C1 segment of cervical spinal cord (tissue), 14 donors: ENCODE data around the gene SLC22A23.
A peak's percentile ranks its signal among the peaks of the same experiment; 100 is the strongest.
"Not testable (repeated sequence)": the region's sequence is repeated elsewhere in the genome, so short reads cannot be mapped to it uniquely, and the experiment has no call there.

ENCODE experiments used
- DNase-seq, 14 donors: peaks; one replicate each; lab custom pipeline; 2025; lab: John Stamatoyannopoulos, UW

The SLC22A23 gene

DNA sequence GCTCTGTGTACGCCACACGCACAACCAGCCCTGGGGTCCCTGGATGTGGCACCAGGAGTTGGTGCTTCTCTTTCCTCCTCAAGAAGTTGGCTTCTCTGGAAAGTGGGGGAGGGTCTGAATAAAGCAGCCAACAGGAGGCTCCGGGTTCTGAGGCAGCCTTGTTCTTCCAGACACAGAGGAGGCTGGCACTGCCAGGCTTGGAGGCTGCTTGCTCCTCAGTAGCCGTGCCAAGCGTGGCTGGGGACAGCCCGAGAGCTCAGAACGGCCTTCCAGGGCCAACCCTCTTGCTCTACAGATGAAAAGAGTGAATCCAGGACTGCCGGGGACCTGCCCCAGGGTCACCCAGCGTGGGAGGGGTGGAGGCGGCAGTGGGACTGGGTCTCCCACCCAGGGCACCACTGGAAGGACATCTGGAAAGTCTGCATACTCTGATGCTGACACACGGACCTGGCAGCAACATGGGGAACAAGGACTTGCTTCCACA is 70.4 kb downstream of the SLC22A23 start:
- peak in 13 of 14 donors; percentile 43 to 93 (median 87) for DNase-seq

DNA sequence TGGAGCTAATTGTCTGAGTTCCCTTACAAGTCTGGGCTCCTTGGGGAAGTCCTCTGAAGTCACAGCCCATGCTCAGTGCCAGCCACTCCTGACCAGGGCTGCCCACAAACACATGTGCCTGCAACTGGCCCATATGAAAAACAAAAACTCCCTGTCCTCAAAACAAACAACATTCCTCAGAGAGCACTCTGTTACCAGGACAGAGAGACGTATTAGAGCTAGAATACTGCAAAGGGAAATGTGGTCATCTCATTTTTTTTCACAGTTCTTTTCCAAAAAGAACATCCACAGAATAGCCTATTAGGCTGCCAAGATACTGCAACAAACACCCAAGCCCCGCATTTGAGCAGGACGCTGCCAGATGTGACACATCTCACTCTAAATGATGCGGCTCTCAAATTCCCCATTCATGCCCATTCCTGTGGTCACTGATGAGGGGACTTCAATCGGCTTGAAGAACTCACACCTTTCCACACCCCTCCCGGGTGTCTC is 71.1 kb downstream of the SLC22A23 start:
- DNase-seq = peak in 12 of 14 donors; percentile 43 to 92 (median 83)

DNA sequence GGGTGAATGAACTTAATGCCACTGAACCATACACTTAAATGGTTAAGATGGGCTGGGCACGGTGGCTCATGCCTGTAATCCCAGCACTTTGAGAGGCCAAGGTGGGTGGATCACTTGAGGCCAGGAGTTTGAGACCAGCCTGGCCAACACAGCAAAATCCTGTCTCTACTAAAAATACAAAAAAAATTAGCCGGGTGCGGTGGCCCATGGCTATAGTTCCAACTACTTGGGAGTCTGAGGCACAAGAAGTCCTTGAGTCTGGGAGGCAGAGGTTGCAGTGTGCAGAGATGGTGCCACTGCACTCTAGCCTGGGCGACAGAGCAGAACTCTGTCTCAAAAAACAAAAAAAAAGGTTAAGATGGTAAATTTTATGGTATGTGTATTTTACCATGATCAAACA is 71.7 kb downstream of the SLC22A23 start:
- not testable (repeated sequence) for DNase-seq

DNA sequence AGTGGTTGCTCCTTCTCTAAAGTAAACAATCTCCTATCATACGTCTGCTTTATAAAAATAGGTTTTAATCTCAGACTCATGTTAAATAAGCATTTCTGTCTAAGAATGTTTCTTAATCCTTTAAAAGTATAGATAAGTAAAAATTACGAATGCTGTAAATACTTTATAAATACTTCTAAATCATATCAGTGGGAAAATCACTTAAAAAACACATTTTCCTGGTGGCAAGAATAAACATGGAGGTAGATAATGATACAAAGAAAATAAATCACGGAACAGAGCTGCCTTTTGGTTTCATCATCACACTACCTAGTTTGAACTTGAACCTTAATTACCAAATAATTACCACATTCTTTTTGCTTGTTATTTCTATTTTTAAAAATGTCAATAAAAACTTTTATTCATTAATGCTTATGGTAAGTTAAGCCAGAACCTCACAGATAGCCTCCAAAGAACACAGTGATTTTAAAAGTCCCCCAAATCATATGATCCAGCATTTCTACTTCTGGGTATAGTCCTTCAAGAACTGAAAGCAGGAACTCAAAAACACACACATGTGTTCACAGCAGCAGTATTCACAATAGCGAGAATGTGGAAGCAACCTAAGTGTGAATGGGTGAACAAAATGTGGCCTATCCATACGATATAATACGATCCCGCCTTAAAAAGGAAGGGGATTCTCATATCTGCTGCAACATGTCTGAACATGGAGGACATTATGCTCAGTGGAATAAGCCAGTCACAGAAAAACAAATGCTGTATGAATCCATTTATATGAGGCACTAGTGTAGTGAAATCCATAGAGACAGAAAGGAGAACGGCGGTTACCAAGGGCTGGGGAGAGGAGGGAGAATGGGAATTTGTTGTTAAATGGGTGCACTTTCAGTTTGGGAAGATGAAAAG is 72.4 kb downstream of the SLC22A23 start:
- DNase-seq = no peak

GRCh38 chr6:3383525-3383924 is 73.3 kb downstream of the SLC22A23 start:
- peak in 3 of 14 donors; percentile 26 to 41 (median 36) for DNase-seq

- peak in 1 of 14 donors; percentile 34 for DNase-seq
Observed at GRCh38 chr6:3382326-3383279, 74.2 kb downstream of the SLC22A23 start.

- peak in 12 of 14 donors; percentile 17 to 91 (median 57) for DNase-seq
Observed at GRCh38 chr6:3381233-3381921, 75.5 kb downstream of the SLC22A23 start.

DNA sequence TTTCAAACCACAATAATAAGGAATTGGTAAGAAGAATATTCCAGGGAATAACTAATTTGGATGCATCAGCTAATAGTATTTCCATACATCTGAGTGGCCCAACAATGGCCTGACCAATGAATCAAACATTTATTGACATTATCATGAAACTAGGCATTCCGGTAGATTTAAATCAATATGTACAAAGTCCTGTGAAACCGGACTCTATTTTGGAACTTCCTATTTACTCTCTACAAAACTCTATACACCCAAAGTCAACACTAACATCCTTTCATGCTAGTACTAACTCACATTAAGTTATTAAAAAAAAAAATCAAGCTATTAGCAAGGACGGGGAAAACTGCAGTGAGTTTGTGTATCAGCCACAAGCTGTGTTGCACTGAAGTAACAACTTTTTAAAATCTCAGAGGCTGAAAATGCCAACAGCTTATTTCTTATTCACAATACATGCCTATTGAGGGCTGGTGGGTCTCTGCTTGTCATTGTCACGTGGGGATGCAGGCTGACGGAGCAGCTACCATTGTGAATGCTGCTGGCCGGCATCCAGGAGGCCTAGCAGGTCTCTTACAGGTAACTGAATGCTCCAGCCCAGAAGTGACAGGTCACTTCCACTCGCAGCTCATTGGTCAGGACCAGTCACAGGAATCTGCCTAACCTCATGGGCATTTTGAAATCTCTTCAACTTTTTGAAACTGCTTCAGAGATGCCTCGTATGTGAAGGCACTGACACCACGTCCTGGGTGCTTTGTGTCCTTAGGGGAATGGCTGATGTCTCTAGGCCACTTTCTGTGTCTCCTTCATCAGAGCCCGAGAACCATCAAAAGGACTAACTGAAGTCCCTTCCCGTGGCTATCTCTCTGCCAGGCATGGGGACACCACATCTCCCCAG is 76.3 kb downstream of the SLC22A23 start:
- DNase-seq = peak in 1 of 14 donors; percentile 34

DNA sequence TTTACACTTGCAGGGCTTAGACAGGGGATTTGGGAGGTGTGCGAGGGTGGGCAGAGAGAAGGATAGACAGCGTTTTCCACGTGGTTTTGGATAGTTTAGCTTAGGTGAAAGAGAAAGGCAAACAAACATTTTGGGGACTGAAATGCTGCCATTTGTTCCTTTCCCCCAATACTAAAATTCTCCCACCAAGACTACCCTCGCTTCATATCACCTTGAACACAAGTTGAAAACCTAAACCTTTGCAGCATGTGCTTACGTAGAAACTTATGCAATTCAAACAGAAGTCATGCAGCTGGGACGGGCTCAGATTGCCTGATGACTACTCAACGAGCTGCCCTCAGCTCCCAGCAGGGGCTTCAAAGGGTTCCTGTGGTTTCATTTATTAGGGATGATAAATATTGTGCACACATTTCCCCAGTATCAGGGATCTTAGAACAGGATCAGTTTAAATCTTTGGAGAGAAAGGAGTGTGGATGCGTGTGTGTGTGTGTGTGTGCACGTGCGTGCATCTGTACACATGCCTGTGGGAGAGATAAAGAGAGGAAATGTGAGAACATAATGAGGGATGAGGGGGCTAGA is 77.3 kb downstream of the SLC22A23 start:
- DNase-seq = no peak

DNA sequence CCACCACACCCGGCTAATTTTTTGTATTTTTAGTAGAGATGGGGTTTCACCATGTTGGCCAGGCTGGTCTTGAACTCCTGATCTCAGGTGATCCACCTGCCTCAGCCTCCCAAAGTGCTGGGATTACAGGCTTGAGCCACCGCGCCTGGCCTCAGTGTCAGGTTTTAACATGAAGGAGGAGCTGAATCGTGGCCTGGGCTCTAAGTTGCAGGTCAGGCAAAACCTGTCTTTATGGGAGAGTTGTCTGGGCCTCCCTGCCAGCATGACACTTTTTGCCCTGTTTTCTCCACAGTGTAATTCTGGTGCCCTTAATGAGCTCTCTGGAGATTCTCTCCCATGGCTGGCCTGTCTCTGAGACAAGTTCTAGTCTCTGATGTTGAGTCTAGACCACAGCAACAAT is 78.0 kb downstream of the SLC22A23 start:
- DNase-seq = not testable (repeated sequence)

DNA sequence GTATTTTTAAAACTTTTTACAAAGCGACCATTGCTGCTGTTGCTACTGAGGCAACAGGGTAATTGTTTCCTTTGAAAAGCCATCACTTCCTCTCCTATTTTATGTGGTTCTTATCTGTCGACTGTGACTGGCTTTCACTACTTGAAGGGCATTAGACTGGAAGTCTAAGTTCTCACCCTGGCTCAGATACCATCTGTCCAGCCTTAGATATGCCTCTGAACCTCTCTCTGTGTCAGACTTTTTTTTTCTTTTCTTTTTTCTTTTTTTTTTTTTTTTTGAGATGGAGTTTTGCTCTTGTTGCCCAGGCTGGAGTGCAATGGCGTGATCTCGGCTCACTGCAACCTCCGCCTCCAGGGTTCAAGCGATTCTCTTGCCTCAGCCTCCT is 78.5 kb downstream of the SLC22A23 start:
- not testable (repeated sequence) for DNase-seq

GRCh38 chr6:3377536-3378397 is 79.1 kb downstream of the SLC22A23 start:
- DNase-seq = peak in 1 of 14 donors; percentile 41

DNA sequence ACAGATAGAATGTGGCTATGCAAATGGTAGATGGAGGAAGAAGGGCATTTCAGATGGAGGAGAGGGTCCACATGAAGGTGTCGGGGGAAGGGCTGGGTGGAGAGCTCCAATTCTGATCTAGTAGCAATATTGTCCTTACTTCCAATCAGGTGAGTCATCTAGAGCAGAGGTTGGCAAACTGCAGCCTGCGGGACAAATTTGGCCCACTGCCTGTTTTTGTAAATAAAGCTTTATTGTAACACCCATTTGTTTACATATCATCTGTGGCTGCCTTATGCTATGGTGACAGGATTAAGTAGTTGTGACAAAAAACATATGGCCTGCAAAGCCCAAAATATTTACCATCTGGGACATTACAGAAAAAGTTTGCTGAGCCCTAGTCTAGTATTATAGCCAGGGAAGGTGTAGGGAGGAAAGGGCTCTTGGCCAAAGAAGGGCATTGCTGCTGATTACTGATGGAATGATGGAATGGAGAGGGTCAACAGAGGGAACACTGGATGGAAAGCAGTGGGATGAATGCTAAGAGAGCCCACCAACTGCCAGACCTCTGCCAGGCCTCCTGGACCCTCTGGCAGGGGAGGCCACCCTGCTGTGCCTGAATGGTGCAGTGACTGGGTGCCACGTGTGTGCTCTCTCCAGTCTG is 79.8 kb downstream of the SLC22A23 start:
- no peak for DNase-seq

DNA sequence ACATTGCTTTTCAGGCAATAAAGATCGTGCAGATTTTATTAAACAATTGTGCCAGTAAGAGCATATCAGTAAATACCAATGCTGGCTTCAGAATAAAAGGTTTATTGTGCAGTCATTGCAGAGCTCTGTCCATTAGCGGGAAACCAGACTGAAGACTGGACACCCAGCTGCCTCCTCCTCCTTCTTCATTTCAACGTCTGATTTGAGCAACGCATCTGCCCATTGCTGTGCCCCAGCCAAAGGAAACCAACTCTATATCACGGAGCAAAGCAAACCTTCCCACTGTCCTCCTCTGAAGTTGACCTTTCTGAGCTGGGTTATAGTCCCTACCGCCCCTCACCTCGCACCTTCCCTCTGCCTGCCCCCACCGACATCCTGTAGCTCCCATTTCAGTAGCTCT is 80.8 kb downstream of the SLC22A23 start:
- peak in 6 of 14 donors; percentile 33 to 64 (median 44) for DNase-seq

DNA sequence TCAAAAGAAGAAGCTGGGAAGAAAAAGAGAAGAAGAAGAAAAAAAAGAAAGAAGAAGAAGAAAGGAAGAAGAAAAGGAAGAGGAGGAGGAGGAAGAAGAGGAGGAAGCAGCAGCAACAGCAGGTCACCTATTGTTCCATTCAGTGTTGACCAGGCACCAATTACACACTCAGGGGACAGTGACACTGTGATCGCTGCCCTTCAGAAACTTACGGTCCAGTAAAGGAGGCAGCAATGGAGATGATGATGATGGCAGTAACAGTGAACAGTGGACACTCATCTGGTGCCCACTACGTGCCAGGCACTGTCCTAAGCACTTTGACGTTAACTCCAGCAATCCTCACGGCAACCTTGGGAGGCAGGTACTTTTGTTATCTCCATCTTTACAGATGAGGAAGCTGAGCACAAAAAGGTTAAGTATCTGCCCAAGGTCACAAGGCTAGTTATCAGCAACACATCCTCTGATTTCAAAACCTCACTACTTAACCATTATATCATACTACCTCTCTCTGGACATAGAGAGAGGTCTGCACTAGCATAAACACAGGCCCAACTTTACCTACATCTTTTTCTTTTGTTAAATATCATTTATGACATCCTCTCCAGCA is 83.2 kb downstream of the SLC22A23 start:
- DNase-seq = no peak

- no peak for DNase-seq
Observed at GRCh38 chr6:3372912-3373554, 83.8 kb downstream of the SLC22A23 start.

DNA sequence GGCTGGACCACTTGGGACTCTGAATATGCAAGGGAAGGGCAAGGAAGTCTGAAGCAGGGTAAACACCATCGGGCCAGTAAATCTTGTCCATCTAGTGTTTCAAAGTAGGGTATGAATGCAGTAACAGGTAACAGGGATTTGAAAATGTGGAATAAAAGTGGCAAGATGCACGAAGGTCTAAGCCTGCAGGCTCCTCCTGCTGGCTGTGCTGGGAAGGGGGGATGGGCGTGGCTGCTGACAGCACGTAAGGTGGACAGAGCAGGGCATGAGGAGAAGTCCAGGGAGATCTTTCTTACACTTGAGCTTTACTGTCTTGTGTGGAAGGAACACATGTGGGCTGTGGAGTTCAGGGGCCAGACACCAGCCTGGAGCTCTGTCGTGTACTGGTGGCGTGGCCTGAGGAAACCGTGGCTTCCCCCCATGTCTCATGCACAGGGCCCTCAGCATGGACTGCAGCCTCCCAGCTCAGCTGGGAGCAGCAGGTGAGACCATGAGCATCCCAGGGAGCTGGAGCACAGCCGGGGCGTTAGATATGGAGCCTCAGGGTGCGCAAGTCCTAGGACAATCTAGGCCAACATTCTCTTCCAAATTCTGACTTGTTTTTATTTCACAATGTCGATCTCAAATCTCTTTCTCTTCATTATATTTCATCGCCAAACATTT is 84.5 kb downstream of the SLC22A23 start:
- DNase-seq = no peak
